Measurements from ENCODE around the gene PES1. TPM values are rescaled to one million over a fixed set of nuclear protein-coding genes. Genes with fewer than 3 reads are reported as not detected.

Gene PES1
- total RNA-seq (68.4 TPM), polyA plus RNA-seq (ENCODE audit: insufficient read depth, low read depth, low replicate concordance) (57.0 TPM)
- long read RNA-seq, donor 1, transcript PES1-202 (15 exons, 2,295 nt) = major isoform, 9 of 39 reads
- long read RNA-seq, donor 1, partial matches to known transcripts = 17 of 39 reads
- long read RNA-seq, donor 1, other reads (novel, unspliced or antisense) = 12 of 39 reads
- long read RNA-seq, donor 2, transcript PES1-202 (15 exons, 2,295 nt) = major isoform, 7 of 9 reads
- long read RNA-seq, donor 2, partial matches to known transcripts = 0 of 9 reads
- long read RNA-seq, donor 2, other reads (novel, unspliced or antisense) = 0 of 9 reads
- long read RNA-seq, donor 3, transcript PES1-202 (15 exons, 2,295 nt) = major isoform, 9 of 14 reads
- long read RNA-seq, donor 3, partial matches to known transcripts = 0 of 14 reads
- long read RNA-seq, donor 3, other reads (novel, unspliced or antisense) = 0 of 14 reads
- long read RNA-seq, donor 4, transcript PES1-202 (15 exons, 2,295 nt) = major isoform, 15 of 16 reads
- long read RNA-seq, donor 4, partial matches to known transcripts = 0 of 16 reads
- long read RNA-seq, donor 4, other reads (novel, unspliced or antisense) = 0 of 16 reads
- long read RNA-seq, donor 5 = 0 reads
- long read RNA-seq, donor 6, partial matches to known transcripts = 5 of 11 reads
- long read RNA-seq, donor 6, other reads (novel, unspliced or antisense) = 0 of 11 reads
- long read RNA-seq, donor 7, transcript PES1-202 (15 exons, 2,295 nt) = major isoform, 21 of 49 reads
- long read RNA-seq, donor 7, partial matches to known transcripts = 16 of 49 reads
- long read RNA-seq, donor 7, other reads (novel, unspliced or antisense) = 10 of 49 reads
- long read RNA-seq, donor 8, transcript PES1-202 (15 exons, 2,295 nt) = major isoform, 10 of 13 reads
- long read RNA-seq, donor 8, partial matches to known transcripts = 0 of 13 reads
- long read RNA-seq, donor 8, other reads (novel, unspliced or antisense) = 0 of 13 reads
- long read RNA-seq, donor 9, partial matches to known transcripts = 27 of 47 reads
- long read RNA-seq, donor 9, other reads (novel, unspliced or antisense) = 13 of 47 reads
- long read RNA-seq, donor 10, transcript PES1-202 (15 exons, 2,295 nt) = major isoform, 9 of 87 reads
- long read RNA-seq, donor 10, partial matches to known transcripts = 60 of 87 reads
- long read RNA-seq, donor 10, other reads (novel, unspliced or antisense) = 18 of 87 reads

- Histone ChIP-seq H3K27me3 (ENCODE audit: control insufficient read depth, insufficient read depth, low read length) (no peaks in the 10 kb centered on the region), H3K36me3 (ENCODE audit: control insufficient read depth in 2 of 3, insufficient read depth in 3 of 3, low read length in 3 of 3) (peaks cover 2 to 26% (median 16%) of the 10 kb centered on the region in 3 donors), H3K9ac (ENCODE audit: low read length in 3 of 3) (peak within 1 kb of the TSS; percentile 85 to 96 (median 92)), H3K4me1 (ENCODE audit: control insufficient read depth in 2 of 3, insufficient read depth in 2 of 3, low read depth in 1 of 3, low read length in 3 of 3) (peaks cover 0 to 15% (median 10%) of the 10 kb centered on the region in 3 donors), H3K9me3 (ENCODE audit: control insufficient read depth in 2 of 3, insufficient read depth in 1 of 3, low read length in 3 of 3) (no peaks in the 10 kb centered on the region), H3K27ac (ENCODE audit: low read depth in 2 of 2, low read length in 2 of 2) (peak within 1 kb of the TSS; percentile 87 to 96), H3K4me3 (ENCODE audit: low read length in 3 of 3) (peak within 1 kb of the TSS; percentile 92 to 100 (median 99))
- intact Hi-C loops (cut with DNase I) = no loop called here
- DNase-seq (peak; percentile 97 to 99 (median 98)), FAIRE-seq (peak; percentile 94)
- TF ChIP-seq CTCF (IDR thresholded peaks at IDR 0.05; ENCODE audit: borderline replicate concordance, extremely low read depth, insufficient read depth) = no peak
Measured at GRCh38 chr22:30591588-30592359, at the start of gene PES1. Gene PES1, minus strand, starts transcription at chr22:30591910. Its CDS starts 77 bp downstream, at chr22:30591833.

- DNase-seq (peak in 1 of 5 donors; percentile 46), FAIRE-seq (no peak)
- H3K9me3 ChIP-seq (ENCODE audit: control insufficient read depth in 2 of 3, insufficient read depth in 1 of 3, low read length in 3 of 3) = no peaks in the 10 kb centered on the region
- H3K4me1 ChIP-seq (ENCODE audit: control insufficient read depth in 2 of 3, insufficient read depth in 2 of 3, low read depth in 1 of 3, low read length in 3 of 3) = peaks cover 0 to 16% (median 12%) of the 10 kb centered on the region in 3 donors
- TF ChIP-seq CTCF (IDR thresholded peaks at IDR 0.05; ENCODE audit: borderline replicate concordance, extremely low read depth, insufficient read depth) = no peak
- no peaks in the 10 kb centered on the region for H3K27me3 ChIP-seq (ENCODE audit: control insufficient read depth, insufficient read depth, low read length)
- H3K27ac ChIP-seq (ENCODE audit: low read depth in 2 of 2, low read length in 2 of 2) = no peak overlapping the region
- intact Hi-C loops (cut with DNase I) = no loop called here
- no peaks in the 10 kb centered on the region for H3K36me3 ChIP-seq (ENCODE audit: control insufficient read depth in 2 of 3, insufficient read depth in 3 of 3, low read length in 3 of 3)
- no peak overlapping the region for H3K4me3 ChIP-seq (ENCODE audit: low read length in 3 of 3)
- no peak overlapping the region for H3K9ac ChIP-seq (ENCODE audit: low read length in 3 of 3)
Measured at GRCh38 chr22:30640839-30641430, 49.2 kb upstream of the PES1 start.

- no peak overlapping the region for H3K27ac ChIP-seq (ENCODE audit: low read depth in 2 of 2, low read length in 2 of 2)
- DNase-seq = peak in 1 of 5 donors; percentile 29
- H3K4me1 ChIP-seq (ENCODE audit: control insufficient read depth in 2 of 3, insufficient read depth in 2 of 3, low read depth in 1 of 3, low read length in 3 of 3) = peaks cover 0 to 18% (median 12%) of the 10 kb centered on the region in 3 donors
- no peak for TF ChIP-seq CTCF (IDR thresholded peaks at IDR 0.05; ENCODE audit: borderline replicate concordance, extremely low read depth, insufficient read depth)
- no peaks in the 10 kb centered on the region for H3K9me3 ChIP-seq (ENCODE audit: control insufficient read depth in 2 of 3, insufficient read depth in 1 of 3, low read length in 3 of 3)
- intact Hi-C loops (cut with DNase I) = no loop called here
- no peaks in the 10 kb centered on the region for H3K36me3 ChIP-seq (ENCODE audit: control insufficient read depth in 2 of 3, insufficient read depth in 3 of 3, low read length in 3 of 3)
- FAIRE-seq = no peak
- H3K9ac ChIP-seq (ENCODE audit: low read length in 3 of 3) = no peak overlapping the region
- no peak overlapping the region for H3K4me3 ChIP-seq (ENCODE audit: low read length in 3 of 3)
- no peaks in the 10 kb centered on the region for H3K27me3 ChIP-seq (ENCODE audit: control insufficient read depth, insufficient read depth, low read length)
Measured at GRCh38 chr22:30640361-30640760, 48.7 kb upstream of the PES1 start.
